Stimulated activated naive CD8-positive, alpha-beta T cell treated with anti-CD3 and anti-CD28 coated beads, Interleukin-15, Interleukin-2, amounts not matched to agents 100 ng/mL and 50 ng/mL, for 24 hours (primary cell): Measurements from ENCODE around the gene IQGAP1.

Experiments
- H3K27ac Mint-ChIP-seq: one replicate; pipeline ENCODE4 v1.8.0; 2021; ENCODE audit warnings: mild to moderate bottlenecking, mixed read lengths
- H3K27me3 Mint-ChIP-seq: one replicate; pipeline ENCODE4 v1.8.0; 2021; ENCODE audit warnings: mixed read lengths
- H3K36me3 Mint-ChIP-seq: one replicate; pipeline ENCODE4 v1.8.0; 2021; ENCODE audit warnings: low read depth, mixed read lengths
- H3K4me1 Mint-ChIP-seq: one replicate; pipeline ENCODE4 v1.8.0; 2021; ENCODE audit warnings: low read depth, mixed read lengths
- H3K4me3 Mint-ChIP-seq: one replicate; pipeline ENCODE4 v1.8.0; 2021; ENCODE audit warnings: mild to moderate bottlenecking, mixed read lengths
- H3K9me3 Mint-ChIP-seq: one replicate; pipeline ENCODE4 v1.8.0; 2021; ENCODE audit warnings: mixed read lengths

The IQGAP1 gene

GRCh38 chr15:90358124-90359033 is 29.7 kb upstream of the IQGAP1 start:
- H3K4me1 Mint-ChIP-seq, result peaks cover 15% of the 10 kb centered on the region
- H3K36me3 Mint-ChIP-seq, result no peaks in the 10 kb centered on the region
- no peak overlapping the region for H3K27ac Mint-ChIP-seq
- no peaks in the 10 kb centered on the region for H3K9me3 Mint-ChIP-seq
- H3K4me3 Mint-ChIP-seq, result no peak overlapping the region
- H3K27me3 Mint-ChIP-seq, result no peaks in the 10 kb centered on the region

DNA sequence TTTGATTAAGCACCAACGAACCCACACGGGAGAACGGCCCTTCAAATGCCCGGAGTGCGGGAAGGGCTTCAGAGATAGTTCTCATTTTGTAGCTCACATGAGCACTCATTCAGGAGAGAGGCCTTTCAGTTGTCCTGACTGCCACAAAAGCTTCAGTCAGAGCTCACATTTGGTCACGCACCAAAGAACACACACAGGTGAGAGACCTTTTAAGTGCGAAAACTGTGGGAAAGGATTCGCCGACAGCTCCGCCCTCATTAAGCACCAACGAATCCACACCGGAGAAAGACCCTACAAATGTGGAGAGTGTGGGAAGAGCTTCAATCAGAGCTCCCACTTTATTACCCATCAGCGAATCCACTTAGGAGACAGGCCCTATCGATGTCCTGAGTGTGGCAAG is 27.3 kb upstream of the IQGAP1 start:
- Mint-ChIP-seq H3K27me3 (no peaks in the 10 kb centered on the region), H3K27ac (no peak overlapping the region), H3K36me3 (no peaks in the 10 kb centered on the region), H3K9me3 (no peaks in the 10 kb centered on the region), H3K4me1 (peaks cover 23% of the 10 kb centered on the region), H3K4me3 (no peak overlapping the region)

GRCh38 chr15:90362936-90363212 is 25.2 kb upstream of the IQGAP1 start:
- Mint-ChIP-seq H3K27me3 (no peaks in the 10 kb centered on the region), H3K4me1 (peaks cover 23% of the 10 kb centered on the region), H3K4me3 (no peak overlapping the region), H3K36me3 (no peaks in the 10 kb centered on the region), H3K9me3 (no peaks in the 10 kb centered on the region), H3K27ac (no peak overlapping the region)

- H3K4me3 Mint-ChIP-seq, result no peak overlapping the region
- H3K27me3 Mint-ChIP-seq, result no peaks in the 10 kb centered on the region
- no peaks in the 10 kb centered on the region for H3K9me3 Mint-ChIP-seq
- H3K27ac Mint-ChIP-seq, result no peak overlapping the region
- peaks cover 23% of the 10 kb centered on the region for H3K4me1 Mint-ChIP-seq
- H3K36me3 Mint-ChIP-seq, result no peaks in the 10 kb centered on the region
These were observed 23.8 kb upstream of the IQGAP1 start for GRCh38 chr15:90364251-90364650.

DNA sequence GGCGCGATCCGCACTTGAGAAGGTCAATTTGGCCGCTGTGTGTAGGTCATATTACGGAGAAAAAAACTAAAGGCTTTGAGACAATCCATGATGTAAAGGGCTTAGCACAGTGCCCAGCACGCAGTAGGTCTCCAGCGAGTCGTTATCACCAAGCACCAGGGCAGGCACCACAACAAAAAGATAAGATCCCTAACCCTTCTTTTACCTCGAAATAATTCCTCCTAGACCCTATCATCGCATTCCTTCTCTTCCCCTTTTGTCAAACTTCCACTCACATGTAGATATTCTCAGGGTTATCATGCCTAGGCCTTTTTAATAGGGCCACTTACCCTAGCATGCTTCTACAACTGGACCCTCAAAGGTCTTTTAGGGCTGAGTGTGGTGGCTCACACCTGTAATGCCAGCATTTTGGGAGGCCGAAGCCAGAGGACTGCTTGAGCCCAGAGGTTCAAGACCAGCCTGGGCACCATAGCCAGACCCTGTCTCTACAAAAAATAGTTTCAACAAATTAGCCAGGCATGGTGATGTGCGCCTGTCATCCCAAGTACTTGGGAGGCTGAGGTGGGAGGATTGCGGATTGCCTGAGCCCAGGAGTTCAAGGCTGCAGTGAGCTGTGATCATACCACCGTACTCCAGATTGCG is 22.5 kb upstream of the IQGAP1 start:
- Mint-ChIP-seq H3K4me3 (no peak overlapping the region), H3K36me3 (no peaks in the 10 kb centered on the region), H3K27me3 (no peaks in the 10 kb centered on the region), H3K9me3 (no peaks in the 10 kb centered on the region), H3K27ac (no peak overlapping the region), H3K4me1 (peaks cover 23% of the 10 kb centered on the region)

DNA sequence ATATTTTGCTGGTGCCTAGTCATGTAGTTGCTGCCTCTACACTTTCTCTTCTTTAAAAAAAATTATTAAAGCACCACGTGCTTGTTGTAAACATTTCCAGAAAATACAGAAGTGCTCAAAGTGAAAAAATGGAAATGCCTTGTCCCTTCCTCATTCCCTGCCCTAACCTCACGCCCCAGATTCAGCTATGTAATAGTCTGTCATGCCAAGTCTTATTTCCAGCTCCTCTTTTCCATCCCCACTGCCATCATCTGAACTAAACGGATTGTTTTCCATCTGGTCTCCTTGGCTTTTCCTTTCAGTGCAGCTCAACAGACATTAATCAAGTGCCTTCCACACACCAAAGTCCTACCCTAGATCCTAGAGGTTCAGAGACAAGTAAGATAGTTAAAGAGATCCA is 20.5 kb upstream of the IQGAP1 start:
- Mint-ChIP-seq H3K4me3 (no peak overlapping the region), H3K27ac (no peak overlapping the region), H3K36me3 (no peaks in the 10 kb centered on the region), H3K27me3 (no peaks in the 10 kb centered on the region), H3K9me3 (no peaks in the 10 kb centered on the region), H3K4me1 (peaks cover 14% of the 10 kb centered on the region)

GRCh38 chr15:90375071-90375470 is 13.0 kb upstream of the IQGAP1 start:
- Mint-ChIP-seq H3K27me3 (no peaks in the 10 kb centered on the region), H3K27ac (no peak overlapping the region), H3K4me1 (peaks cover 39% of the 10 kb centered on the region), H3K36me3 (peaks cover 11% of the 10 kb centered on the region), H3K9me3 (peaks cover 18% of the 10 kb centered on the region), H3K4me3 (no peak overlapping the region)

- H3K4me1 Mint-ChIP-seq, result peaks cover 44% of the 10 kb centered on the region
- no peaks in the 10 kb centered on the region for H3K27me3 Mint-ChIP-seq
- H3K9me3 Mint-ChIP-seq, result peaks cover 18% of the 10 kb centered on the region
- peak overlapping the region; percentile 53 for H3K4me3 Mint-ChIP-seq
- H3K27ac Mint-ChIP-seq, result peak overlapping the region; percentile 94
- H3K36me3 Mint-ChIP-seq, result peaks cover 16% of the 10 kb centered on the region
These were observed 11.3 kb upstream of the IQGAP1 start for GRCh38 chr15:90376789-90377188.

DNA sequence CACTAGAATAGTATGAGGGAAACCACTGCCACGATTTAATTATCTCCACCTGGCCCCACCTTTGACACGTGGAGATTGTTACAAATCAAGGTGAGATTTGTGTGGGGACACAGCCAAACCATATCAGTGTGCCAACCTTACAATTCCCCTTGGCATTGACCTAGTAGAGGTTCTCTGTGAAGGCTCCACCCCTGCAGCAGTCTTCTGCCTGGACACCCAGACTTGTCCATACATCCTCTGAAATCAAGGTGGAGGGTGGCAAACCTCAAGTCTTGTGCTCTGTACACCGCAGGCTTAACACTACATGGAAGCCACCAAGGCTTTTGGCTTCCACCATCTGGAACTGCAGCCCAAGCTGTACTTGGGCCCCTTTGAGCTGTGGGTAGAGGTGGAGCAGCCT is 8.8 kb upstream of the IQGAP1 start:
- Mint-ChIP-seq H3K4me1 (peaks cover 50% of the 10 kb centered on the region), H3K27ac (no peak overlapping the region), H3K36me3 (peaks cover 16% of the 10 kb centered on the region), H3K27me3 (no peaks in the 10 kb centered on the region), H3K4me3 (no peak overlapping the region), H3K9me3 (peaks cover 18% of the 10 kb centered on the region)

DNA sequence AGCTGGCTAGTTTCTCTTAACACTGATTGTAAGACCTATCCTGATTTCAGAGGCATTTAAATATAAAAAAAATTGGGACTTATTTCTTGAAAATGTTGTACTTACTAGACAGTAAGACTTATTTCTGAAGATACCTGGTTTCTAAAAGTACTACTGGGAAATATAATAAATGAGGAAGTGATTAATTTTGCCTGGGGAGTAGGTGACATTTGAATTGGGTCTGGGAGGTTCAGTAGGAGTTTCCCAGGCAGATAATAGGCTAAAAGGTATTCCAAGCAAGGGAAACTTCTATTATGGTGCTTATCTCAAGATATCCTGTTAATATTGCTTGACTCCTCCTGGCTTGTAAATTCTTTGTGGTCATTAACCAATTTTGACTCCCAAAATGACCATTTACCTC is 6.5 kb upstream of the IQGAP1 start:
- Mint-ChIP-seq H3K9me3 (peaks cover 15% of the 10 kb centered on the region), H3K27me3 (no peaks in the 10 kb centered on the region), H3K4me1 (peaks cover 34% of the 10 kb centered on the region), H3K36me3 (peaks cover 16% of the 10 kb centered on the region), H3K27ac (no peak overlapping the region), H3K4me3 (no peak overlapping the region)

DNA sequence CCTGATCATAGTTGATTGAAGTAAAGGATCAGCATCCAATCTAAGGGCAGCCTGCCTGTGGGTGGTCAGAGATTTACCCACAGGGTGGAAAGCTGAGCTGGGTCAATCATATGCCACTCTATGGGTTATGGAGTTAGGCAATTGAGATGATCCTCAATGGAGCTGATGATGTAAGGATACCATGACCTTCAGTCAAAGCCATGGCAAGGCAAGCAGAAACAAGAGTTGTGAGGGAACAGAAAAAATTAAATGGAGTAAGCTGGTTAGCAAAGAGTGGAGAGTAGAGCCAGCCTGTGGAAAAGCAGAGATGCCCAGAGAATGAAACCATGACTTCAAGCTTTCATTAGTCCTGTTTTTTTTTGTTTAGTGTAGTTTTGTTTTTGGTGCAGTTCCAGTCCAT is 5.7 kb upstream of the IQGAP1 start:
- no peaks in the 10 kb centered on the region for H3K27me3 Mint-ChIP-seq
- H3K4me1 Mint-ChIP-seq, result peaks cover 28% of the 10 kb centered on the region
- H3K4me3 Mint-ChIP-seq, result no peak overlapping the region
- peaks cover 9% of the 10 kb centered on the region for H3K9me3 Mint-ChIP-seq
- H3K27ac Mint-ChIP-seq, result no peak overlapping the region
- peaks cover 9% of the 10 kb centered on the region for H3K36me3 Mint-ChIP-seq

DNA sequence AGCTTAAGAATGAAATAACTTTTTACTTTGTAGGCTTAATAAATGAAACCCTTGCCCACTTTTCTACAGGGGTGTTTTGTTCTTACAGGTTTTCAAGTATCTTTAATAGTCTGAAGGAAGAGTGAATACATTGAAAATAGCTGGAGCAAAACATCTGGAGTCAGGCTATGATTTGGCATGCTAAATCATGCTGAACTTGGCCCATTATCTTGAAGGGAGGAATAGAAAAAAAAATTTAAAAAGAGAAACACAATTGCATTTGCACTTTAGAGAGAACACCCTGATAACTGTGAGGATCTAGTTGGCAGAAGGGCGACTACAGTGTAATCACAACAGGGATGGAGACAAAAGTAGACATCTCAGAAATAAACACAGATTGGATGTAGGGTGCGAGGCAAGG is 1.8 kb upstream of the IQGAP1 start:
- H3K4me1 Mint-ChIP-seq, result peaks cover 40% of the 10 kb centered on the region
- H3K4me3 Mint-ChIP-seq, result no peak overlapping the region
- H3K36me3 Mint-ChIP-seq, result peaks cover 22% of the 10 kb centered on the region
- no peak overlapping the region for H3K27ac Mint-ChIP-seq
- H3K9me3 Mint-ChIP-seq, result no peaks in the 10 kb centered on the region
- no peaks in the 10 kb centered on the region for H3K27me3 Mint-ChIP-seq

DNA sequence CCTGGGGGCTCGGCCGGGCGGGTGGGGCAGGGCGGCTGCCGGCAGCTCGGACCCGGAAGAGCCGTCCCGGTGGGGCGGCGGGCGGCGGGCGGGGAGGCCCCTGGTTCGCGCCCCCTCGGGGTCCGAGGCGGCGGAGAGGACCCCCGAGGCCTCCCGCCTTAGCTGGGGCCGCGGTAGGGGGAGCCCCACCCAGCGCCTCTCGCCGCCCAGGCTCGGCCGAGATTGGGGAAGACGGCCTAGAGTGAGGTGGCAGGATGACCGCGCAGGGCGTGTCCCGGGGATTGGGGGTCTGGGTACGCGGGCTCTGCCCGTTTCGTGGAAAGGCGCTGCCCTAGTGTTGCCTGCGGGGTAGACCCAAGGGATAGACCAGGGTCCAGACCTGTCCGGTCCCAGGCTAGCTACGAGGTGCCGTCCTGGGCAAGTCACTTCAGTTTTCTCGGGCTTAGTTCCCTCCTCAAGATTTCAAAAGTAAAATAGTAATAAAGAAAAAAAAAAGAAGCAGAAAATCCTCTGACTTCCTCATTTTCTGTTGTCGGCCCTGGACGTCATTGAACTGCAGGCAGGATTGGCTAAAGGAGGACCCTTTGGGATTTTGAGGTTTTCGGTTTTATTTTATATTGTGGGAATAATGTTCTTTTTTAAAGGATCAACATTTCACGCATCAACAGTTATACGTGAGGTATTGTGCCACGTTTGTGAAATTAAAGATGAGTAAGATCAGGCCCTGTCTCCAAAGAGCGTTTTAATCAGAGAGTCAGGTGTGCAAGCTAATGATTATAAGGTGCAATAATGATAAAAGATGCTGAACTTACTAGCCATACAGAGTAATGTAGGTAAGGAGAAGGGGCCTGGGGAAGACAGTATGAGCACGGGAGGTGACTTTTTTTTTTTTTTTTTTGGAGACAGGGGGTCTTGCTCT is 679 bp downstream of the IQGAP1 start:
- Mint-ChIP-seq H3K27ac (peak overlapping the region; percentile 89), H3K9me3 (no peaks in the 10 kb centered on the region), H3K27me3 (no peaks in the 10 kb centered on the region), H3K36me3 (peaks cover 40% of the 10 kb centered on the region), H3K4me1 (peaks cover 56% of the 10 kb centered on the region), H3K4me3 (peak overlapping the region; percentile 85)

- Mint-ChIP-seq H3K4me1 (peaks cover 62% of the 10 kb centered on the region), H3K9me3 (no peaks in the 10 kb centered on the region), H3K4me3 (peak overlapping the region; percentile 85), H3K27ac (peak overlapping the region; percentile 67), H3K27me3 (no peaks in the 10 kb centered on the region), H3K36me3 (peaks cover 44% of the 10 kb centered on the region)
These were observed 1.5 kb downstream of the IQGAP1 start for GRCh38 chr15:90389513-90389912.

GRCh38 chr15:90393040-90393439 is 5.0 kb downstream of the IQGAP1 start:
- Mint-ChIP-seq H3K4me1 (peaks cover 78% of the 10 kb centered on the region), H3K27ac (no peak overlapping the region), H3K36me3 (peaks cover 58% of the 10 kb centered on the region), H3K27me3 (no peaks in the 10 kb centered on the region), H3K4me3 (no peak overlapping the region), H3K9me3 (no peaks in the 10 kb centered on the region)
